Measurements from ENCODE around the gene NLRC5.

NLRC5 gene

DNA sequence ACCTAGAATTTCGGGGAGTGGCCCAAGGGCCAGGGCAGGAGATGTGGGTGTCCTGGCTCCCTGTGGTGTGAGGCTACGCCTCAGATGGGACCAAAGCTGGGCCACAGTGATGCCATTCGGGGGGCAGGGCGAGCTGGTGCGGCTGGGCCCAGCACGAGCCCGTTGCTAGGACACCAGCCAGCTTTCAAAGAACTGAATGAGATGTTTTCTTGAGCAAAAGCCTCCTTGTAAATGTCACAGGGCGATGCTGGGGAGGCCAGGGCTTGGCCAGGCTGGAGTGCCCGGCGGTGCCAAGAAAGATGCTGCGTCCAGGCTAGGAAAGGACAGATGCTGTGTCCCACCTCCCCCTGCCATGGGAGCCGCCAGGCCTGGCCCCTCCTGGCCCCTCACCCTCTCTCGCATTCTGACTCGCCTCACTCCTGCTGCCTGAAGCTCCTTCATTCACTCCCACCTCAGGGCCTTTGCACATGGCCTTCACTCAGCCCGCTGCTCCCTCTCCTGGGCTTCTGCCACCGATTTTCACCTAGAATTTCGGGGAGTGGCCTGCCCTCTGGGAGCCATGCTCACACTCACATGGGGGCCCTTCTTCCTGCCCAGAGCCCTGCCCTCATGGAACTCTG, 142.1 kb downstream of the NLRC5 start:
- Histone ChIP-seq H3K9ac (ENCODE audit: low read depth, low read length, poor library complexity) (no peak overlapping the region), H4K91ac (ENCODE audit: low read depth, low read length, poor library complexity) (no peak overlapping the region), H3K18ac (ENCODE audit: low read length) (peak overlapping the region; percentile 87), H2BK5ac (ENCODE audit: low read length) (peak overlapping the region; percentile 69), H3K9me3 (replicated peaks in 1 of 2; ENCODE audit: control insufficient read depth in 2 of 2, insufficient read depth in 1 of 2, low read depth in 1 of 2, low read length in 2 of 2) (no peaks in the 10 kb centered on the region), H3K79me1 (ENCODE audit: low read depth, low read length) (peaks cover 2% of the 10 kb centered on the region), H2AK5ac (ENCODE audit: low read depth, low read length) (peak overlapping the region; percentile 96), H3K4me1 (ENCODE audit: control insufficient read depth in 2 of 2, insufficient read depth in 1 of 2, low read depth in 1 of 2, low read length in 2 of 2) (peaks cover 24 to 28% of the 10 kb centered on the region in 2 donors), H4K8ac (ENCODE audit: low read depth, low read length) (no peak overlapping the region), H3K4ac (ENCODE audit: low read length) (peak overlapping the region; percentile 19), H2BK15ac (ENCODE audit: low read length) (peak overlapping the region; percentile 68), H3K4me2 (ENCODE audit: insufficient read depth, low read length, poor library complexity, severe bottlenecking) (no peak overlapping the region), H3K23ac (ENCODE audit: low read depth, low read length, poor library complexity) (peak overlapping the region; percentile 39), H2BK12ac (ENCODE audit: low read length) (no peak overlapping the region), H3K14ac (ENCODE audit: low read length) (peak overlapping the region; percentile 47), H2AFZ (ENCODE audit: low read length) (no peak overlapping the region), H3K36me3 (replicated peaks in 1 of 2; ENCODE audit: control insufficient read depth in 2 of 2, insufficient read depth in 2 of 2, low read length in 2 of 2) (peaks cover 0 to 41% of the 10 kb centered on the region in 2 donors), H3K4me3 (ENCODE audit: low read length in 2 of 2) (no peak overlapping the region), H3K27ac (replicated peaks; ENCODE audit: low read length) (peak overlapping the region; percentile 9), H2BK120ac (ENCODE audit: low read depth, low read length) (no peak overlapping the region), H3K27me3 (ENCODE audit: control insufficient read depth in 3 of 3, insufficient read depth in 3 of 3, low read depth in 1 of 3, low read length in 3 of 3) (no peaks in the 10 kb centered on the region)
- DNase-seq (ENCODE audit: low spot score), result no peak
- no CpG with 5 or more reads among the region's 17 CpGs for WGBS, 2 donors (ENCODE audit: extremely low coverage in 2 of 2, insufficient read length in 2 of 2, insufficient replicate concordance in 1 of 2)

DNA sequence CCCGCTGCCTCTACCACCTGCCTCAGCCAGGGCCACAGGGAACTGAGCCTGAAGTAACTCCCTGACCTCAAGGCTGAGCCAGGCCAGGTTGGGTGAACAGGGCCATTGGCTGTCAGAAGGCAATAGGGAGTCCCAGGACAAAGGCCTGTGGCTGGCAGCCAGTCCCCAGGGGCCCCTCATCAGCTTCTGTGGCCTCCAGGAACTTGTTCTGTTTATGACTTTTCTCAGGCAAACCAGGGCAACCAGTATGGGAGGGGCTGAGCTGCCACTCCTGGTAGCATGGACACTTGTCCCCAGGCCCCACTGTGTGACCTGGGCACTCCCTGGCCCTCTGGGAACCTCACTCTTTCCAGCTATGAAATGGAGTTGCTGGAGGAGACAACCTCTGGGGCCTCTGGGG, 143.1 kb downstream of the NLRC5 start:
- H3K4me1 ChIP-seq (ENCODE audit: control insufficient read depth in 2 of 2, insufficient read depth in 1 of 2, low read depth in 1 of 2, low read length in 2 of 2), result peaks cover 24 to 28% of the 10 kb centered on the region in 2 donors
- H2AFZ ChIP-seq (ENCODE audit: low read length), result no peak overlapping the region
- H4K91ac ChIP-seq (ENCODE audit: low read depth, low read length, poor library complexity), result no peak overlapping the region
- H3K18ac ChIP-seq (ENCODE audit: low read length), result peak overlapping the region; percentile 87
- peak overlapping the region; percentile 69 for H2BK5ac ChIP-seq (ENCODE audit: low read length)
- no peak overlapping the region for H3K27ac ChIP-seq (replicated peaks; ENCODE audit: low read length)
- no peak overlapping the region for H3K4me3 ChIP-seq (ENCODE audit: low read length in 2 of 2)
- H3K9me3 ChIP-seq (replicated peaks in 1 of 2; ENCODE audit: control insufficient read depth in 2 of 2, insufficient read depth in 1 of 2, low read depth in 1 of 2, low read length in 2 of 2), result no peaks in the 10 kb centered on the region
- WGBS, 2 donors (ENCODE audit: extremely low coverage in 2 of 2, insufficient read length in 2 of 2, insufficient replicate concordance in 1 of 2), result no CpG with 5 or more reads among the region's 1 CpG
- H3K9ac ChIP-seq (ENCODE audit: low read depth, low read length, poor library complexity), result peak overlapping the region; percentile 32
- H2BK15ac ChIP-seq (ENCODE audit: low read length), result peak overlapping the region; percentile 64
- H3K79me1 ChIP-seq (ENCODE audit: low read depth, low read length), result peaks cover 2% of the 10 kb centered on the region
- H3K23ac ChIP-seq (ENCODE audit: low read depth, low read length, poor library complexity), result peak overlapping the region; percentile 60
- H3K14ac ChIP-seq (ENCODE audit: low read length), result no peak overlapping the region
- H3K4ac ChIP-seq (ENCODE audit: low read length), result peak overlapping the region; percentile 77
- no peak overlapping the region for H2BK12ac ChIP-seq (ENCODE audit: low read length)
- no peak for DNase-seq (ENCODE audit: low spot score)
- no peak overlapping the region for H4K8ac ChIP-seq (ENCODE audit: low read depth, low read length)
- no peaks in the 10 kb centered on the region for H3K27me3 ChIP-seq (ENCODE audit: control insufficient read depth in 3 of 3, insufficient read depth in 3 of 3, low read depth in 1 of 3, low read length in 3 of 3)
- peak overlapping the region; percentile 67 for H2BK120ac ChIP-seq (ENCODE audit: low read depth, low read length)
- no peak overlapping the region for H3K4me2 ChIP-seq (ENCODE audit: insufficient read depth, low read length, poor library complexity, severe bottlenecking)
- H2AK5ac ChIP-seq (ENCODE audit: low read depth, low read length), result peak overlapping the region; percentile 97
- peaks cover 4 to 39% of the 10 kb centered on the region in 2 donors for H3K36me3 ChIP-seq (replicated peaks in 1 of 2; ENCODE audit: control insufficient read depth in 2 of 2, insufficient read depth in 2 of 2, low read length in 2 of 2)

DNA sequence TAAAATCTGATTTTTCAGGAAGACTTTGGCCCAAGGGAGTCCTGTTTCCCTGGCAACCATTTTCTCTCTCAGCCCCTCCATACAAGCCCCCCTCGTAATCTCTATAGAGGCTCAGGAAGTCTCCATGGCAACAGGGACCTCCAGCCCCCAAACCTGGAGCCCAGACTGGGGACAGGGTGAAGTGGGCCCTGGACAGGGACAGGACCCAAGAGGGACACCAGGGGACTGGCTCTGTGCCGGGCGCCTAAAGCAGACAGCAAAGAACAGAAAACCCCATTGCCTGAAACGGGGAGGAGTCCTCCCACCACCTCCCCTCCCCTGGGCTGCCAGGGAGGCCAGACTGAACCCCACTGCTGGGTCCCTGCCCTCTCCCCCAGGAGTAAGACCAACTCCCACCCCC, 143.7 kb downstream of the NLRC5 start:
- Histone ChIP-seq H2BK5ac (ENCODE audit: low read length) (peak overlapping the region; percentile 69), H2BK15ac (ENCODE audit: low read length) (peak overlapping the region; percentile 73), H3K4ac (ENCODE audit: low read length) (no peak overlapping the region), H3K4me1 (ENCODE audit: control insufficient read depth in 2 of 2, insufficient read depth in 1 of 2, low read depth in 1 of 2, low read length in 2 of 2) (peaks cover 24 to 28% of the 10 kb centered on the region in 2 donors), H3K27me3 (ENCODE audit: control insufficient read depth in 3 of 3, insufficient read depth in 3 of 3, low read depth in 1 of 3, low read length in 3 of 3) (no peaks in the 10 kb centered on the region), H3K9me3 (replicated peaks in 1 of 2; ENCODE audit: control insufficient read depth in 2 of 2, insufficient read depth in 1 of 2, low read depth in 1 of 2, low read length in 2 of 2) (no peaks in the 10 kb centered on the region), H2AFZ (ENCODE audit: low read length) (no peak overlapping the region), H3K4me3 (ENCODE audit: low read length in 2 of 2) (no peak overlapping the region), H4K91ac (ENCODE audit: low read depth, low read length, poor library complexity) (peak overlapping the region; percentile 26), H3K14ac (ENCODE audit: low read length) (no peak overlapping the region), H3K79me1 (ENCODE audit: low read depth, low read length) (peaks cover 2% of the 10 kb centered on the region), H2BK12ac (ENCODE audit: low read length) (peak overlapping the region; percentile 81), H3K27ac (replicated peaks; ENCODE audit: low read length) (no peak overlapping the region), H3K9ac (ENCODE audit: low read depth, low read length, poor library complexity) (no peak overlapping the region), H3K4me2 (ENCODE audit: insufficient read depth, low read length, poor library complexity, severe bottlenecking) (no peak overlapping the region), H2AK5ac (ENCODE audit: low read depth, low read length) (peak overlapping the region; percentile 97), H2BK120ac (ENCODE audit: low read depth, low read length) (peak overlapping the region; percentile 67), H3K36me3 (replicated peaks in 1 of 2; ENCODE audit: control insufficient read depth in 2 of 2, insufficient read depth in 2 of 2, low read length in 2 of 2) (peaks cover 5 to 38% of the 10 kb centered on the region in 2 donors), H4K8ac (ENCODE audit: low read depth, low read length) (no peak overlapping the region), H3K23ac (ENCODE audit: low read depth, low read length, poor library complexity) (peak overlapping the region; percentile 39), H3K18ac (ENCODE audit: low read length) (peak overlapping the region; percentile 93)
- no CpG with 5 or more reads among the region's 4 CpGs for WGBS, 2 donors (ENCODE audit: extremely low coverage in 2 of 2, insufficient read length in 2 of 2, insufficient replicate concordance in 1 of 2)
- DNase-seq (ENCODE audit: low spot score), result no peak
